NK-92 (cell line): ENCODE data around the gene ZSWIM6.

Experiments used
- DNase-seq: peaks from one replicate; lab custom pipeline; 2025; ENCODE audit not compliant: unreplicated experiment; lab: John Stamatoyannopoulos, UW

ZSWIM6 gene

GRCh38 chr5:61586096-61587084 lies 254.3 kb downstream of the ZSWIM6 start:
- DNase-seq = no peak

GRCh38 chr5:61587125-61587524 lies 255.1 kb downstream of the ZSWIM6 start:
- DNase-seq = no peak

GRCh38 chr5:61588216-61588615 lies 256.2 kb downstream of the ZSWIM6 start:
- no peak for DNase-seq

GRCh38 chr5:61589946-61590345 lies 257.9 kb downstream of the ZSWIM6 start:
- no peak for DNase-seq

- no peak for DNase-seq
Observed at GRCh38 chr5:61590473-61590872, 258.4 kb downstream of the ZSWIM6 start.

GRCh38 chr5:61591859-61592258 lies 259.8 kb downstream of the ZSWIM6 start:
- no peak for DNase-seq

GRCh38 chr5:61595426-61595825 lies 263.4 kb downstream of the ZSWIM6 start:
- DNase-seq = no peak
